ENCODE results near the gene MRPS35.

DNA sequence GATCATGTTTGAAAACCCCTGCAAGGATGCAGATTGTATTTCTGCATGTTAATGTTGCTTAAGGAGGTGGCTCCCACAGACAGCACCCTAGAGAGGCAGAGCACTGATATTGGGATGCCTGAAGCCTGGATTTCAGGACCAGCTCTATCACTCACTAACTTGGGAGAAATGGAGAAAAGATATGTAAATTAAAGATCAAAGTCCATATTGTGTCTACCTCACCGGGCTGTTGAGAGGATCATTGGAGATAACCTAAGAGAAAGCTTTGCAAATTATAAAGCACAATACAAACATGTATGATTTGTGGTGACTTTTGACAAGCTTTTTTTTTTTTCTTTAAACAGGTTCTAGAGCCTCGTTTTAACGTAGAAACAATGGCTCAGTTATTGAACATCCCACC lies 22.0 kb upstream of the MRPS35 start:
- TF ChIP-seq, protein P1, sequence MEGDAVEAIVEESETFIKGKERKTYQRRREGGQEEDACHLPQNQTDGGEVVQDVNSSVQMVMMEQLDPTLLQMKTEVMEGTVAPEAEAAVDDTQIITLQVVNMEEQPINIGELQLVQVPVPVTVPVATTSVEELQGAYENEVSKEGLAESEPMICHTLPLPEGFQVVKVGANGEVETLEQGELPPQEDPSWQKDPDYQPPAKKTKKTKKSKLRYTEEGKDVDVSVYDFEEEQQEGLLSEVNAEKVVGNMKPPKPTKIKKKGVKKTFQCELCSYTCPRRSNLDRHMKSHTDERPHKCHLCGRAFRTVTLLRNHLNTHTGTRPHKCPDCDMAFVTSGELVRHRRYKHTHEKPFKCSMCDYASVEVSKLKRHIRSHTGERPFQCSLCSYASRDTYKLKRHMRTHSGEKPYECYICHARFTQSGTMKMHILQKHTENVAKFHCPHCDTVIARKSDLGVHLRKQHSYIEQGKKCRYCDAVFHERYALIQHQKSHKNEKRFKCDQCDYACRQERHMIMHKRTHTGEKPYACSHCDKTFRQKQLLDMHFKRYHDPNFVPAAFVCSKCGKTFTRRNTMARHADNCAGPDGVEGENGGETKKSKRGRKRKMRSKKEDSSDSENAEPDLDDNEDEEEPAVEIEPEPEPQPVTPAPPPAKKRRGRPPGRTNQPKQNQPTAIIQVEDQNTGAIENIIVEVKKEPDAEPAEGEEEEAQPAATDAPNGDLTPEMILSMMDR (IDR thresholded peaks at IDR 0.05; ENCODE audit: low read depth, low read length, poor library complexity, severe bottlenecking): no peak
- TF ChIP-seq EZH2phosphoT487 (IDR thresholded peaks at IDR 0.05; ENCODE audit: borderline replicate concordance, low read length): no peak
